HEK293 (cell line): ENCODE results near the gene NISCH.

Experiments used
- REST ChIP-seq: fragments of 450-650 bp; formaldehyde crosslinking; IDR thresholded peaks from 2 replicates; pipeline ENCODE4 v1.5.1; 2016; ENCODE audit warnings: missing biosample characterization, missing genetic modification characterization
- TCF7L2 ChIP-seq: IDR thresholded peaks from 2 replicates; pipeline ENCODE4 v1.6.1; 2011; ENCODE audit warnings: low read depth, mild to moderate bottlenecking, inconsistent platforms, low read length, moderate library complexity, borderline replicate concordance

- TF ChIP-seq REST (tag by site-specific recombination), result no peak
- no peak for TF ChIP-seq TCF7L2
Observed at GRCh38 chr3:52429779-52430415, 25.5 kb upstream of the NISCH start.
